Posterior vena cava (tissue), 2 donors: ENCODE measurements around the gene XXYLT1. TPM values are rescaled to one million over a fixed set of nuclear protein-coding genes. Genes with fewer than 3 reads are reported as not detected.
A peak's percentile ranks its signal among the peaks of the same experiment; 100 is the strongest.
"Not testable (repeated sequence)": the region's sequence is repeated elsewhere in the genome, so short reads cannot be mapped to it uniquely, and the experiment has no call there.

Source experiments
- DNase-seq: peaks from one replicate; pipeline ENCODE4 v3.0.0-alpha.2; 2020; ENCODE audit warnings: low spot score
- intact Hi-C, 2 donors: fragments of 100-400 bp; cut with DNase I; formaldehyde crosslinking; loops; one replicate each; pipeline versions ENCODE4 v1.14.1 to v1.14.2; 2022 to 2023
- total RNA-seq, 2 donors: library from RNA; stranded (reverse); fragmentation: NEBNext Ultra II Directional; extraction: Animal tissue kit (Norgen Biotek cat#: 25700); gene quantifications; one replicate each; pipeline ENCODE4 v1.2.1, GENCODE V29; 2021
- donor health status: DM: yes; HTN: yes; CAD: no.
- donor health status: DM: yes; HTN: yes; CAD: no.

Gene XXYLT1
- total RNA-seq, 2 donors from 2014 or later, result 11.3 to 15.7 TPM

DNA sequence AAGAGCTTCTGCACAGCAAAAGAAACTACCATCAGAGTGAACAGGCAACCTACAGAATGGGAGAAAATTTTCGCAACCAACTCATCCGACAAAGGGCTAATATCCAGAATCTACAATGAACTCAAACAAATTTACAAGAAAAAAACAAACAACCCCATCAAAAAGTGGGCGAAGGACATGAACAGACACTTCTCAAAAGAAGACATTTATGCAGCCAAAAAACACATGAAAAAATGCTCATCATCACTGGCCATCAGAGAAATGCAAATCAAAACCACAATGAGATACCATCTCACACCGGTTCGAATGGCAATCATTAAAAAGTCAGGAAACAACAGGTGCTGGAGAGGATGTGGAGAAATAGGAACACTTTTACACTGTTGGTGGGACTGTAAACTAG lies 52.6 kb downstream of the XXYLT1 start:
- intact Hi-C loops, result not testable (repeated sequence)

DNA sequence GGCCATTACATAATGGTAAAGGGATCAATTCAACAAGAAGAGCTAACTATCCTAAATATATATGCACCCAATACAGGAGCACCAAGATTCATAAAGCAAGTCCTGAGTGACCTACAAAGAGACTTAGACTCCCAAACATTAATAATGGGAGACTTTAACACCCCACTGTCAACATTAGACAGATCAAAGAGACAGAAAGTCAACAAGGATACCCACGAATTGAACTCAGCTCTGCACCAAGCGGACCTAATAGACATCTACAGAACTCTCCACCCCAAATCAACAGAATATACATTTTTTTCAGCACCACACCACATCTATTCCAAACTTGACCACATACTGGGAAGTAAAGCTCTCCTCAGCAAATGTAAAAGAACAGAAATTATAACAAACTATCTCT lies 55.4 kb downstream of the XXYLT1 start:
- DNase-seq, intact Hi-C loops: not testable (repeated sequence)

More for the DNA sequence above, 52.6 kb downstream of the XXYLT1 start:
- DNase-seq, result not testable (repeated sequence)

DNA sequence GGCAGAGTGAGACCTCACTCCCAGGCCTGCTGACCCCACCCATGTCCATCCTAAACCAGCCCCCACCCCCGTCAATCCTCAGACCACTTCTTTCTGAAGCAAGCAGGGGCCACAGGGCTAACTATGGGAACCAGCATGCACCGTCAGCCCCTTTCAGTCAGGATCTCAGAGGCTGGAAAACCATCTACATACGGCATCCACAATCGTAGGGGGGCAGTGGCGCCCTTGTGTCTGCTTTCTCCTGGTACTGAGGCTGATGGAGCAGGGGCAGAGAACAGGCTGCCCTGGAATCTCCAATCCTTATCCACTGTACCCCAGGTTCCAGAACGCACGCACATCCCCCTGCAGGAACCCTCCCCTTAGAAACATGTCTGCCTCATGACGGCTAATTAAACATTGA lies 56.6 kb downstream of the XXYLT1 start:
- peak; percentile 42 for DNase-seq
- intact Hi-C loops, result no loop called here

DNA sequence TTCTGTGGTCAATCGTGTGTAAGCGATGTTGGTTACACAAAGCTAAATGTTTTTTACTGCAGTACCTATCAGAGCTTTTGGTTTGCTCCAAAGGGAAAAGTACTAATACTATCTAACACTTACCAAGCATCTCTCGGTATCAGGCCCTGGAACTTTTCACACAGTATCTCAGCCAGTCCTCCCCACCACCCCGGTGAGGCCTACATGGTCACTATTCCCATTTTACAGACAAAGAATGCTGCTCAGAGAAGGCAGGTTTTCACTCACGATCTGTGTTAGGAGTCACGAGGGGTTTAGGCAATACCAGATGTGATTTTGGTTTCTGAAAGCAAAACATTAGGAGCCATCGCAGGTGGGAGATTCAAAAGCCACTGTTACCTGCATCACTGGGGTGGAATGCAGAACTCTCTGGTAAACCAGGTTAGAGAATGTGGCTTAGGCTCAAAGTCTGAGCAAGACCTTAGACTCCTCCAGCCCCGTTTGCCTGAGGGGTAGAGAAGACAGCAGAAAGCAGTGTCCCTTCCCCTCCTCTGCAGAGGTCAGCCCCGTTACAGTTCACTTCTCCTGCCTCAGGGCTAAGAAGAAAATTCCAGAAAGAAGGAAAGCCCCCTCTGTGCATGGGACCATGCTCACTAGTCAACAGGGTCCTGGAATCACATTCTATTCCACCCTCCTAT lies 57.2 kb downstream of the XXYLT1 start:
- intact Hi-C loops, result no loop called here
- peak; percentile 40 for DNase-seq

DNA sequence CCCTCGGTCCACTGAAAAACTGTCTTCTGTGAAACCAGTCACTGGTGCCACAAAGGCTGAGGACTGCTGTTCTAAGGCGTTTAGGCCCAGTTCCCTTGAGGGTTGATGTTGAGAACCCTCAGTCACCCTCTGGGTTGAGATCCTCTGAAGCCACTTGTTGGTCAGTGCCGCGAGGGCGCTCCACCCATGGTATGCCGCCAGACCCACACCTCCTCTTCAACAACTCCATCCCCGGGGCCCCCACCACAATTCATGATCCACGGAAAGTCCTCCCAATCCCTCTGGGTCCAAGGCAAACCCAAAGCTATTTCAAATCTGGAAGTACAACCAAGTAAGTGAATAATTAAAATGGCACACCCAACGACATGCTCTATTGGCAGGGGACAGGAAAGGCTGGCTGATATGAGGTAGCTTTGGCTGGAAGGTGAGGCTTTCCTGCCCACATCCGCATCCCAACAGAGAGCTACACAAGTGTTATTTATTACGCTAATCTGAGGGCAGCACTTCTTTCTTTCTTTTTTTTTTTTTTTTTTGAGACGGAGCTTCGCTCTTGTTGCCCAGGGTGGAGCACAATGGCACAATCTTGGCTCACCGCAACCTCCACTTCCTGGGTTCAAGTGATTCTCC lies 58.1 kb downstream of the XXYLT1 start:
- intact Hi-C loops, result no loop called here
- DNase-seq, result peak; percentile 55

DNA sequence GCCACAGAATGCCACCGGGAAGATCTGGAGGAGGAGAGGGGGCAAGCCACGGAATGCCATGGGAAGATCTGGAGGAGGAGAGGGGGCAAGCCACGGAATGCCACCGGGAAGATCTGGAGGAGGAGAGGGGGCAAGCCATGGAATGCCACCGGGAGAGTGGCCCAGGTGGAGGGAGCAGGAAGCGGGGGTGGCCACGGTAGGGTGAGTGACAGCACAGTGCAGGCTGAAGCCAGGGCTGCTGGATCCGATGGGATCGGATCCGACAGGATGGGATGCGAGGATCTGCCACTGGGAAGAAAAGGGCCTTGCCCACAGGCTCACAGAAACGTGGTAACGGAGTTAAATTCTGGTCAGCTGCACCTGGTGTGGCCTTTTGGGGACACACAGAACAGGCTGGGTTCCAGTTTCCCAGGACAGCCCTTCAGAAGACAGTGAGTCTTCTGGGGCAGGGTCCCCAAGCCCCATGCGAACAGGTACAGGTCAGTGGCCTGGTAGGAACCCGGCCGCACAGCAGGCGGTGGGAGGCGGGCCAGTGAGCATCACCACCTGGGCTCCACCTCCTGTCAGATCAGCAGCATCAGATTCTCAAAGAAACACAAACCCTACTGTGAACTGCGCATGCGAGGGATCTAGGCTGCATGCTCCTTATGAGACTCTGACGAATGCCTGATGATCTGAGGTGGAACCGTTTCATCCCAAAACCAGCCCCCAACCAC lies 58.8 kb downstream of the XXYLT1 start:
- peak; percentile 17 for DNase-seq

DNA sequence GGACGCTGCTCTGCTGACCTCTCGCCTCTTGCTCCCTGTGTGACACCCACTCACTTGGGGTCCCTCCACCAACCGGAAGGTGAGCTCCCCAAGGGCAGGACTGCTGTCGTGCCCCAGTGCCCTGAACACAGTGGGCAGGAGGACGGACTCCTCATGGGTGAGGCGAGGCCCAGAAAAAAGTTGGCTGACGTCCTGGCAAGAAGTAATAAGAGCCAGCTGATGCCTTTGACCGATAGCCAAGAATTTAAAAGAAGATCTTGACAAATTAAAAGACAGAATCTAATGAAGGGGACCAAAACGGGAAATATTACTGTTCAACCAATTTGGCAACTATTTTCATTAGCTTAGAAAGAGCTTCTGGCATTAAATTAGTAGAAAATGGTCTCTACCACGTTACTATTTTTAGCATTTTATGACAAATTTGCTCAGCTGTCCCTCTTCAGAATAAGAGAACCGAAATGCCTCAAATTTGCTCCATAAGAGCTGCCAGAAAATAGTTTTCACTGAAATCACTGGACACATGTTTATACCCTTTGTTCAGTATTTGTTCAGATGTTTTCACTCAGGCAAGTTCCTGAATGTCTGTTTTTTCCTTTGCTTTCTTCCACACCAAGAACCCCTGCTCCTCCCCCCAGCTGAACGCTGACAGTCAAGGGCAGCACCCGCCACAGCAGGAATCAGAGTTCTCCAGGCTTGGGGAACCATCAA lies 60.5 kb downstream of the XXYLT1 start:
- intact Hi-C loops, result no loop called here
- no peak for DNase-seq

More for the DNA sequence above, 58.8 kb downstream of the XXYLT1 start:
- intact Hi-C loops, result no loop called here

DNA sequence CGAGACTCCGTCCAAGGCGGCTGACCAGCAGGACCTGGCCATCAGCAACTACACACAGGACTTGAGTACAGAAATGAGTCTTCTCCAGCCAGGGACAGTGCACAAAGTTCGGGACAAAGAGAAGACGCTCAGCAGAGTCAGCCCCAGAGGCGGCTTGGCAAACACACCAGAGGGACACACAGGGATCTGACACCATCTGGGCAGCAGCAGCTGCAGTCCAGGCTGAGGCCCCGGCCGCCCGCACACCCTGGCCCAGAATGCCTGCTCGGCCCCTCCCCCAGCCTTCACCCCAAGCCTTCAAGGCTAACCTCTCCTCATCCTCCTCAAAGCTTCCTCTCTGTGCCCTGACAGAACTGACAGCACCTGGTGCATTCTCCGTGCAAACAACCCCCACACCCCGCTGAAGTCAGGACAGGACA lies 61.1 kb downstream of the XXYLT1 start:
- intact Hi-C loops, result loop anchor here in 1 of 2 donors (5.0 kb wide), 2 partner anchors 32 to 38 kb away; no protein-coding TSS in a partner anchor

DNA sequence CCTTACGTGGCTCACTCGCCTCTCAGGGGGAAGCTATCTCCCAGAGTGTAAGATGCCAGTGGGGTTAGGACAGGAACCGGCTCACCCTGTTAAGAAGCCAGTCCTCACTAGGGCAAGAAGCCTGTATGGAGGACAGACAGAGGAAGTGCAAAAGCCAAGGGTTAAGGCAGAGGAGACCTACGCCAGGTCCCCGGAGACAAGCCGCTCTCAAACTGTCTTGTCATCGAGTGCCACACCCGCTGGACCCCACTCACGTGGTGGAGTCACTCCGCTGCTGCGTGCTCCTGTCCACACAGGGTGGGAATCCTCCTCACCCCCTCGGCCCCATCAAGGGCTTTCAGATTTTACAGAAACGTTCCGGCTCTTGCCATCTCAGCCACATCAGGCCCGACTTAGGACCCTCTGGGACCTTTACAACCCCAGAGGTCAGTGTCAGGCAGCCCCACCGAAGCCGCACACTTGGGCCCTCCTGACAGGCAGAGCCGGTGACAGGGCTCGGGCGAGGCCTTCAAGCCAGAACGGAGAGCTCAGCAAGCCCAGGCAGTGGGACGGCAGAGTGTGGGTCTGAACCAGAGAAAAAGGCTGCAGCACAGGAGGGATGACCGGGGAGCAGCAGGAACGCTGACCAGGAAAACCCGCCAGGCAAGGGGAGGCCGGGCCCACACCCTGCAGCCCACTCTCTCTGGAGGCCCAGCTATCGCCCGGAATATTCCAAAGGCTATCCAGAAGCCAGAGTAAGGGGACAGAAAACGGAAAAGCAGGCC lies 61.7 kb downstream of the XXYLT1 start:
- no peak for DNase-seq
- intact Hi-C loops, result loop anchor here in 1 of 2 donors (5.0 kb wide), 2 partner anchors 33 to 37 kb away; no protein-coding TSS in a partner anchor

More for the DNA sequence above, 61.1 kb downstream of the XXYLT1 start:
- no peak for DNase-seq

DNA sequence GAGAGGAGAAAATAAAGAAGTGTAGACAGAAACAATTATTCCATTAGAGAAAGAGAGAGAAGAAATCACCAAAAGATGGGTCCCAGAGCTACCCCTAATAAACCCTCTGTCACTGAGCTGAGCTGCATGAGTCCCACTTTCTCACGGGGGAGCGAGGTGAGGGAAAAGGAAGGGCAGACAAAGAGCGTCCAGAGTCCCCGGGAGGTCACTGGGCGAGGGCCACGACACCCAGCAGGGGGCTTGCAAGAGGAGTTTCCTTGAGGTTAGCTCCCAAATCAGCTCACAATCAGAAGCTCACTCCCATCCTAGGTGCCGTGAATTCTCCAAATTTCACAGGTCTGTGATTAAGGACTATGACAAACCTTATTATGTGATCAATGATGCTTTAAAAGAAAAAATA lies 62.3 kb downstream of the XXYLT1 start:
- DNase-seq, result no peak
- intact Hi-C loops, result loop anchor here in 1 of 2 donors (5.0 kb wide), 2 partner anchors 34 to 36 kb away; no protein-coding TSS in a partner anchor

DNA sequence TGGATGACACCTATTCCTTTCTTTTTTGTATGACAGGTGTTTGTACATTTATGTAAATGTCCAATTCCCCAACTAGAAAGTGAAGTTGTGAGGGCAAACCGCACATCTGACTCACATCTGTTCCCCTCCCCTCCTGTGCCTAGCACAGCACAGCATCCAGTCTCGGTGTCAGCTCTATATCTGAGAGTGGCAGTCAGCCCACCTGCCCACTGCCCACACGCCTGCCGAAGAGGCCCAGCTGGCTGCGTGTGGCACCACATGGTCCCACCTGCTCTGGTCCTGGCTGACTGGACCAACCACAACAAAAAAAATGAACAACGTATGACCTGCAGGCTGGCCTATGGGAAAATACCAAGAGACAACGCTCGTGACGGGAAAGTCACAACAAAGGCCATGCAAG lies 62.8 kb downstream of the XXYLT1 start:
- no peak for DNase-seq
- intact Hi-C loops, result loop anchor here in 1 of 2 donors (5.0 kb wide), 2 partner anchors 34 to 36 kb away; no protein-coding TSS in a partner anchor

DNA sequence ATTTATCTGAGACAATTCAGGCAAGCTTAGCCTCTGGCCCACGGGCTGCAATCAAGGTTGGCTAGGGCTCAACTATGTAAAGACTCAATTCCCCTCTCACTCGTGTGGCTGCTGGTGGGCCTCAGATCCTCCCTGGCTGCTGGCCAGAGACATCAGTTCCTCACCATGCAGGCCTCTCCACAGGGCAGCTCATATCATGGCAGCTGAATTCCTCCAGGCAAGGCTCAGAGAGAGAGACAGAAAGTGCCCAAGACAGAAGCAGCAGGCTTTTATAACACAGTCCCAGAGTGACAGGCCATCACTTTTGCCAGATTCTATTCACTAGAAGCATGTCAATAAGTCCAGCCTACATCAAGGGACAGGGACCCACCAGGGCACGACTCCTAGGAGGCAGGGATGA lies 63.2 kb downstream of the XXYLT1 start:
- intact Hi-C loops, result loop anchor here in 1 of 2 donors (5.0 kb wide), 2 partner anchors 35 kb away; no protein-coding TSS in a partner anchor
- DNase-seq, result no peak

DNA sequence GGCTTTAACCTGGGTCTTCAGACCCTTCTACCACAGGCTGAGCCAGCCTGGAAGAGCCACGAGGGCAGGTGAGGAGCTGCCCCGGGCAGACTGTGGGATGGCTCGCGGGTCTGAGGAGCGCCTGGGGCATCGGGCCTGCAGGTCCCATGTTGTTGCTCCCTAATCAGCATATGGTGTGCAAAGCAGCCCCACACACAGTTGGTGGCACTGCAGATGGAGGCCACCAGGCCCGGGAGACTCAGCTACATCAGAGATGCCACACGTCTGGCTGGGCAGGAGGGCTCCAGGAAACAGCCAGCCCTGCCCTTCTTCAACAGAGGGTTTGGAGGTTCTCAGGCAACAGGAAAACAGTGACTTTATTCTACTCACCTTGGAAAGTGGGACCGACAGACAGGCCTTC lies 63.9 kb downstream of the XXYLT1 start:
- DNase-seq, result no peak
- intact Hi-C loops, result loop anchor here in 1 of 2 donors (5.0 kb wide), 2 partner anchors 35 kb away; no protein-coding TSS in a partner anchor

DNA sequence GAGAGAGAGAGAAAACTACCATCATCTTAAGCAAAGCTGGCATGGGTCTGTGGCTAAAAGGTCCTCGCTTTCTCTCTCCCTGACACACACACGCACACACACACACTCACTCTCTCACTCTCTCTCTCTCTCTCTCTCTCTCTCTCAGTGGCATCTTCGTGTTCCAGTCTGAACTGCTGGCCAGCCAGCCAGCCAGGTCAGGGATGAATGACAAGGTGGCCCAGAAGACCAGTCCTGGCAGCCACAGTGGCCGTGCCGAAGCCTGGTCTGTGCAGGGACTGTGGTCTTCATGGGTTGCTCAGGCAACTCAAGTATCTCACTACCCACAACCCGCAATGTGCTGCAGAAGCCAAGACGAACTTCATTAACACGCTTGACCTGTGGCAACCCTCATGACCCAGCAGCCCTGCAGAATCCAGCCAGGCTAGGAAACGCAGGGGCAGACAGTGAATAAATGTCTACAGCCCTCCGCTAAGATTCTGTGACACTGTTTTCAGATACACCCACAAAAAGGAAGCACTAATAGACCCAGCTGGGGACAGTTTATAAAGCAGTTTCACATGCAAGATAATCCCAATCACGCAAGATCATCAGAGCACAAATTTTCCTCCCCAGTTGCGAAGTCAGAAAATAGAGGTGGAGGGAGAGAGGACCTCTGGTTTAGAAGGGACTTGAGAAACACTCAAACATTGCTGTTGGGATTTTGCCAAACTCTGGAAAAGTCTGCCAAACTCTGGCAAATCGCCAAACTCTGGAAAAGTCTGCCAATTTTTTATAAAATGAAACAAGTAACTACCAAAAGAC lies 66.4 kb downstream of the XXYLT1 start:
- intact Hi-C loops, result loop anchor here in 1 of 2 donors (5.0 kb wide), 2 partner anchors 32 to 38 kb away; no protein-coding TSS in a partner anchor
- peak; percentile 83 for DNase-seq

DNA sequence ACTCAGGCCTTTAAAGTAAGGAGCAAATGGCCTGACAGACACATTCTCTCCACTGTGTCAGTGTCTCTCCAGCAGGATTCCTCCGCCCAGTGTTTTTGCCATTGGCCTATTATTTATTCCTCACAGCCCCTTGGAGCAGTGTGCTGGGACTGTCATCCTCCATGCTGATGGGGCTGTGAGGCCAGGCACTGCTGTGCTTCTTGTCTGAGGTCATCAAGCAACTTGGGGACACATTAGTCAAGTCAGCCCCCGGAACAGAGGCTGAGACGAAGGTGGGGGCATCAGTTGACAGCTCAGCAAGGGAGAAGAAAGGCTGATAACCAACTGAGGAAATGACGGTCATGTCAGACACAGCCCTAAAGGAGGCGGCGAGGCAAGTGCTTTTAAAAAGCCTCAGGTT lies 67.4 kb downstream of the XXYLT1 start:
- peak; percentile 70 for DNase-seq
- intact Hi-C loops, result no loop called here

DNA sequence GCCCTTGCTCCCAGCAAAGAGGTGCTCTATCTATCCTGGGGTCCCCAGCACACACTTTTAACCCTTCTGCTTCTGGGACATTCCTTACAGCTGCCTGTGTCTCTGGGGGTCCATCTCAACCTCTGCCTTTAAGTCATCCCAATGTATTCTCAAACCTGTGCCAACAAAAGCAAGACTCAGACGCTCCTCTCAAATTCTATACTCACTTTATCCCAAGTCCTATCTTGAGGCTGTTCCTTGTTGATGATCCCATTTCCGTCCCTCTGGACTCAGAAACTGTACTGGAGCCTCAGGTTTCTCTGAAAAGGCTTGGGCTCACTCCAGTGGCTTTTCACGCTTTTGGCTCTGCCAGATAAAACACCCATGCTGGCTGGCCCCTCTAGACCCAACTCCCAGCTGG lies 69.7 kb downstream of the XXYLT1 start:
- intact Hi-C loops, result no loop called here
- DNase-seq, result no peak

DNA sequence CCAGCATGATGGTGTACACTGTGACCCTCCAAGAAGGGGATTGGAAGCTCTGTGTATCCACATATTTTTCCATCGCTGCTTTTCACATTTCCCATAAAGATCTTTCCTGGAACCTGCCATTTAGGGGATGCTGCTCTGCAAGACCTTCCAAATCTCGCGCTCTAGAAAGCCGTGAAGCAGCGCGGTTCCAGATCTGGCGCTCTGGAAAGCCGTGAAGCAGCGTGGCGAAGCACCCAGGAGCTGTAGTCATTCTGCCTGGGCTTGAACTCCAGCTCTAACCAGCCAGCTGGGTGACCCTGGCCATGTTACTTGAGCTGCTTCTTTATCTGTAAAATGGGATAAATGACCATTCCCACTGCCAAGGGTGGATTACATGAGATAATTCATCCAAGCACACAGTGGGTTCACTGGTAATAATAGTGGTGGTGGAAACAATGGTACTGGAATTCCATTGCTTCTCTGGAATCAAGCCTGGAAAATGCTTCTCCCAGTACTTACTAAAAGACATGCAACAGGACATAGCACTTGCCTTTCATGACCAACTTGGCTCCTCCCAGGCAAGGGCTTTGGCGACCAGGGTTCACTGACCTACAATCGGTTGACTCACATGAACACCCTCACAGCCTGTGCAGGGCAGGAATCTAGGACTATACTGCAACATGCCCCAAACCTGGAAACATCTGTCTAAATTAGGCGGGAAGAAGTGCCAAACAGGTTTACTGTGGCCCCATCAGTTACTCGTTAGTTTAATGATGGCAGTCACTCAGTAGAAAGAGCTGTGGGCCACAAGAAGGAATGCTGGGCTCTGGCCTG lies 70.7 kb downstream of the XXYLT1 start:
- no peak for DNase-seq
- intact Hi-C loops, result no loop called here
